H1 (cell line): ENCODE results near the gene ETS1. TPM values are rescaled to one million over a fixed set of nuclear protein-coding genes. Genes with fewer than 3 reads are reported as not detected.

Experiments used
- CTCF ChIA-PET: fragments of 300-600 bp; sonication (Branson Sonifier 250); formaldehyde crosslinking; loops from one replicate; lab custom pipeline; 2021; ENCODE audit not compliant: partially characterized antibody; lab: Charles Lee
- POLR2A ChIA-PET: fragments of 300-600 bp; sonication (Branson Sonifier 250); formaldehyde crosslinking; loops from one replicate; lab custom pipeline; 2021; ENCODE audit warnings: inconsistent platforms; ENCODE audit not compliant: partially characterized antibody; lab: Charles Lee
- DNase-seq, 2 experiments: peaks; one replicate each; pipeline versions ENCODE4 v3.0.0 to v3.0.0-alpha.2; 2010 to 2022; ENCODE audit warnings: low spot score in 2 of 2, low read depth in 1 of 2, mixed read lengths in 1 of 2
- FAIRE-seq: peaks from 2 replicates; lab custom pipeline; 2011; peaks lifted over from hg19 to GRCh38; lab: Jason Lieb, UNC
- H2AFZ ChIP-seq: 2 replicates; pipeline ENCODE4 v1.8.1; 2012; ENCODE audit warnings: low read length, inconsistent platforms
- H2AK5ac ChIP-seq: 2 replicates; pipeline ENCODE4 v1.6.1; 2013; ENCODE audit warnings: low read depth, low read length
- H2BK120ac ChIP-seq: replicated peaks from 2 replicates; pipeline ENCODE3; 2013; ENCODE audit warnings: low read depth, low read length, inconsistent platforms
- H2BK12ac ChIP-seq: 2 replicates; pipeline ENCODE4 v1.6.1; 2013; ENCODE audit warnings: low read depth, low read length
- H2BK15ac ChIP-seq: 2 replicates; pipeline ENCODE4 v1.6.1; 2013; ENCODE audit warnings: low read length
- H2BK20ac ChIP-seq: 2 replicates; pipeline ENCODE4 v1.6.1; 2013; ENCODE audit warnings: low read length
- H2BK5ac ChIP-seq: 2 replicates; pipeline ENCODE4 v1.6.1; 2013; ENCODE audit warnings: low read depth, low read length
- H3K14ac ChIP-seq: 2 replicates; pipeline ENCODE4 v1.6.1; 2013; ENCODE audit warnings: inconsistent platforms; ENCODE audit not compliant: insufficient read length
- H3K18ac ChIP-seq: 2 replicates; pipeline ENCODE4 v1.6.1; 2013; ENCODE audit warnings: low read length; ENCODE audit errors: extremely low read depth
- H3K23ac ChIP-seq: 2 replicates; pipeline ENCODE4 v1.6.1; 2013; ENCODE audit warnings: inconsistent platforms; ENCODE audit not compliant: insufficient read length
- H3K23me2 ChIP-seq: 2 replicates; pipeline ENCODE4 v1.6.1; 2013; ENCODE audit warnings: low read depth, low read length
- H3K27ac ChIP-seq: 2 replicates; pipeline ENCODE4 v1.6.1; 2011; ENCODE audit warnings: low read depth, low read length, inconsistent platforms
- H3K27me3 ChIP-seq, 4 experiments: replicated peaks in 1 of 4; 1 replicate in 1 of 4; 2 replicates in 3 of 4; pipeline versions ENCODE4 v1.6.1 to v1.8.1; 2011 to 2013; ENCODE audit warnings: low read length in 3 of 4, mild to moderate bottlenecking in 3 of 4, inconsistent platforms in 2 of 4, mixed read lengths in 2 of 4, moderate library complexity in 1 of 4; ENCODE audit not compliant: control insufficient read depth in 3 of 4, insufficient read depth in 3 of 4; ENCODE audit errors: extremely low read depth in 1 of 4
- H3K36me3 ChIP-seq, 4 experiments: 2 replicates each; pipeline versions ENCODE4 v1.6.1 to v1.8.1; 2011 to 2013; ENCODE audit warnings: mild to moderate bottlenecking in 4 of 4, low read length in 3 of 4, moderate library complexity in 2 of 4, control low read depth in 1 of 4, inconsistent platforms in 1 of 4; ENCODE audit not compliant: insufficient read depth in 4 of 4, control insufficient read depth in 2 of 4
- H3K4ac ChIP-seq: replicated peaks from 2 replicates; pipeline ENCODE3; 2013; ENCODE audit warnings: low read length, low read depth, mixed read lengths, inconsistent platforms; ENCODE audit not compliant: insufficient read length
- H3K4me1 ChIP-seq, 4 experiments: replicated peaks in 1 of 4; 1 replicate in 1 of 4; 2 replicates in 3 of 4; pipeline versions ENCODE4 v1.6.1 to v1.8.1; 2011 to 2013; ENCODE audit warnings: low read length in 3 of 4, inconsistent platforms in 2 of 4, mixed read lengths in 1 of 4; ENCODE audit not compliant: insufficient read depth in 4 of 4, control insufficient read depth in 3 of 4
- H3K4me2 ChIP-seq, 2 experiments: 2 replicates each; pipeline versions ENCODE4 v1.6.1 to v1.8.1; 2011 to 2013; ENCODE audit warnings: low read depth in 2 of 2, low read length in 2 of 2, control low read depth in 1 of 2, inconsistent platforms in 1 of 2, mild to moderate bottlenecking in 1 of 2; ENCODE audit not compliant: insufficient read depth in 1 of 2
- H3K4me3 ChIP-seq, 4 experiments: fragments of 200-600, 300-600 bp in 1 of 4; sonication (generic), shearing (Covaris generic), sonication (Bioruptor Twin) in 1 of 4; 2 replicates each; pipeline versions ENCODE4 v1.5.1 to v1.8.1; 2011 to 2016; ENCODE audit warnings: low read length in 4 of 4, low read depth in 3 of 4, control low read depth in 2 of 4, inconsistent platforms in 2 of 4, mild to moderate bottlenecking in 2 of 4, mixed read lengths in 1 of 4, moderate library complexity in 1 of 4; ENCODE audit not compliant: insufficient read depth in 2 of 4; ENCODE audit errors: extremely low read depth in 1 of 4
- H3K56ac ChIP-seq: replicated peaks from 2 replicates; pipeline ENCODE3; 2013; ENCODE audit warnings: low read depth, mild to moderate bottlenecking, mixed read lengths, low read length, inconsistent platforms; ENCODE audit not compliant: insufficient read length
- H3K79me1 ChIP-seq: 2 replicates; pipeline ENCODE4 v1.6.1; 2013; ENCODE audit warnings: low read depth, low read length, control low read depth
- H3K79me2 ChIP-seq, 2 experiments: 2 replicates each; pipeline versions ENCODE4 v1.6.1 to v1.8.1; 2012 to 2013; ENCODE audit warnings: low read length in 2 of 2, mild to moderate bottlenecking in 2 of 2, inconsistent platforms in 1 of 2; ENCODE audit not compliant: insufficient read depth in 2 of 2, control insufficient read depth in 1 of 2
- H3K9ac ChIP-seq, 4 experiments: replicated peaks in 1 of 4; 1 replicate in 1 of 4; 2 replicates in 3 of 4; pipeline versions ENCODE4 v1.6.1 to v1.8.1; 2011 to 2013; ENCODE audit warnings: low read depth in 3 of 4, low read length in 3 of 4, control low read depth in 2 of 4, mild to moderate bottlenecking in 2 of 4, moderate library complexity in 2 of 4, inconsistent platforms in 1 of 4; ENCODE audit errors: extremely low read depth in 1 of 4
- H3K9me3 ChIP-seq, 2 experiments: 2 replicates each; pipeline versions ENCODE4 v1.6.1 to v1.8.1; 2012 to 2013; ENCODE audit warnings: mild to moderate bottlenecking in 2 of 2, moderate library complexity in 2 of 2, control low read depth in 1 of 2, inconsistent platforms in 1 of 2, low read depth in 1 of 2, low read length in 1 of 2, mixed read lengths in 1 of 2; ENCODE audit not compliant: insufficient read depth in 2 of 2
- H4K20me1 ChIP-seq, 2 experiments: replicated peaks in 1 of 2; 2 replicates each; pipeline versions ENCODE3 to v1.8.1; 2011 to 2013; ENCODE audit warnings: inconsistent platforms in 2 of 2, low read length in 2 of 2, mild to moderate bottlenecking in 1 of 2; ENCODE audit not compliant: insufficient read depth in 2 of 2, control insufficient read depth in 1 of 2
- H4K5ac ChIP-seq: 2 replicates; pipeline ENCODE4 v1.6.1; 2013; ENCODE audit warnings: low read length, low read depth, mixed read lengths, inconsistent platforms; ENCODE audit not compliant: insufficient read length
- H4K8ac ChIP-seq: 2 replicates; pipeline ENCODE4 v1.8.0; 2013; ENCODE audit warnings: mild to moderate bottlenecking, moderate library complexity, low read length, inconsistent platforms; ENCODE audit not compliant: insufficient read depth; ENCODE audit errors: extremely low read depth
- H4K91ac ChIP-seq: replicated peaks from 2 replicates; pipeline ENCODE3; 2013; ENCODE audit warnings: low read length, mixed read lengths, inconsistent platforms; ENCODE audit not compliant: insufficient read length
- ATF3 ChIP-seq: IDR thresholded peaks from 2 replicates; pipeline ENCODE4 v1.6.1; 2011; ENCODE audit warnings: low read depth, mild to moderate bottlenecking, low read length; ENCODE audit not compliant: insufficient read depth
- CBX8 ChIP-seq: fragments of 300-800, 300-1000 bp; sonication (generic); IDR thresholded peaks from 2 replicates; pipeline ENCODE4 v1.7.1; 2016; ENCODE audit warnings: low read depth, low read length, borderline replicate concordance
- JUND ChIP-seq: IDR thresholded peaks from 2 replicates; pipeline ENCODE4 v1.6.1; 2011; ENCODE audit warnings: mild to moderate bottlenecking, improper control_type of control experiment, low read length
- RAD21 ChIP-seq, 2 experiments: IDR thresholded peaks in 1 of 2; conservative IDR thresholded peaks in 1 of 2; 2 replicates each; pipeline ENCODE4 v1.6.1; 2011; ENCODE audit warnings: low read depth in 2 of 2, low read length in 2 of 2, improper control_type of control experiment in 1 of 2, inconsistent platforms in 1 of 2, mild to moderate bottlenecking in 1 of 2, moderate library complexity in 1 of 2
- SUZ12 ChIP-seq: fragments of 200-600 bp; sonication (generic); IDR thresholded peaks from 2 replicates; pipeline ENCODE4 v1.6.1; 2012; ENCODE audit warnings: mild to moderate bottlenecking, inconsistent platforms, low read length, moderate library complexity, mixed read lengths
- WGBS, 2 experiments: shearing (Covaris generic) in 1 of 2; methylation state at CpG; one replicate each; pipeline versions ENCODE4 v1.1.6 to v1.1.7; 2013 to 2015; ENCODE audit warnings: low lambda C conversion rate in 2 of 2, mixed read lengths in 2 of 2, inconsistent platforms in 1 of 2, low coverage in 1 of 2, missing lambda C conversion rate in 1 of 2; ENCODE audit not compliant: insufficient replicate concordance in 2 of 2, insufficient coverage in 1 of 2, insufficient read length in 1 of 2; ENCODE audit errors: extremely low coverage in 1 of 2, missing lambda C conversion rate in 1 of 2; 5-methylcytosine and 5-hydroxymethylcytosine counted together
- polyA plus RNA-seq, 7 experiments: library from polyadenylated mRNA; depleted of rRNA in 3 of 7; stranded (reverse) in 5 of 7; unstranded in 2 of 7; fragments of >200 nt in 5 of 7; fragments of 200-250 nt in 2 of 7; gene quantifications; 1 replicate in 5 of 7; 2 replicates in 1 of 7; 4 replicates in 1 of 7; pipeline versions ENCODE4 v1.2.1 to v1.2.3, GENCODE V29; 2011 to 2013; ENCODE audit warnings: missing spikeins in 2 of 7, mixed read lengths in 2 of 7
- total RNA-seq: library from RNA; stranded (reverse); fragmentation: NEBNext Ultra II Directional; extraction: Animal tissue kit (Norgen Biotek cat#: 25700); gene quantifications from 2 replicates; pipeline ENCODE4 v1.2.1, GENCODE V29; 2021

Gene ETS1
- total and polyA plus RNA-seq, 2 of the 8 experiments (the other 6 are each of a cell fraction or from before 2014, with no cell fraction given), result 10.0 to 35.3 TPM

GRCh38 chr11:128512474-128512996 is 74.8 kb downstream of the ETS1 start:
- no peaks in the 10 kb centered on the region for H3K9me3 ChIP-seq
- POLR2A ChIA-PET, result no interaction called here
- H3K4ac ChIP-seq, result no peak overlapping the region
- no peak overlapping the region for H3K14ac ChIP-seq
- H3K27me3 ChIP-seq, result no peaks in the 10 kb centered on the region
- 94% methylated on average over 12 of the region's 14 CpGs; no CpG with 5 or more reads in 1 of the 2 experiments for WGBS, 2 experiments
- H4K5ac ChIP-seq, result no peak overlapping the region
- no peak overlapping the region for H2BK15ac ChIP-seq
- no peak overlapping the region for H3K27ac ChIP-seq
- H2AK5ac ChIP-seq, result no peak overlapping the region
- no peaks in the 10 kb centered on the region for H3K4me1 ChIP-seq
- no peak overlapping the region for H3K18ac ChIP-seq
- H3K79me2 ChIP-seq, result peaks cover 0 to 5% of the 10 kb centered on the region in 2 experiments; a peak in 1 of 4 replicates
- H2BK5ac ChIP-seq, result no peak overlapping the region
- TF ChIP-seq CBX8 (no peak), ATF3 (no peak), RAD21 (IDR thresholded peaks at IDR 0.05 in 1 of 2, conservative IDR thresholded peaks at IDR 0.05 in 1 of 2; ENCODE audit: low read depth in 2 of 2, low read length in 2 of 2) (no peak), JUND (no peak), SUZ12 (no peak)
- no peak overlapping the region for H3K4me3 ChIP-seq
- H2AFZ ChIP-seq, result no peak overlapping the region
- no peaks in the 10 kb centered on the region for H3K36me3 ChIP-seq
- CTCF ChIA-PET, result interaction anchor here (1.2 to 1.4 kb wide), 2 partner anchors 22 to 117 kb away, joined by 3 to 4 read pairs; no protein-coding TSS in a partner anchor
- H4K8ac ChIP-seq, result peak overlapping the region; percentile 52; the same call in 1 of the 2 replicates
- H2BK12ac ChIP-seq, result no peak overlapping the region
- H2BK120ac ChIP-seq, result no peak overlapping the region
- no peak overlapping the region for H4K91ac ChIP-seq
- H3K56ac ChIP-seq, result no peak overlapping the region
- no peaks in the 10 kb centered on the region for H3K23me2 ChIP-seq
- FAIRE-seq (no peak), DNase-seq (no peak)
- no peak overlapping the region for H3K9ac ChIP-seq
- H3K79me1 ChIP-seq, result no peaks in the 10 kb centered on the region; the same call in 1 of the 2 replicates
- no peak overlapping the region for H3K23ac ChIP-seq
- no peak overlapping the region for H2BK20ac ChIP-seq
- H4K20me1 ChIP-seq, result peaks cover 1 to 2% of the 10 kb centered on the region in 2 experiments
- no peak overlapping the region for H3K4me2 ChIP-seq
